Measurements from ENCODE around the gene DHRSX. TPM values are rescaled to one million over a fixed set of nuclear protein-coding genes. Genes with fewer than 3 reads are reported as not detected.
A peak's percentile ranks its signal among the peaks of the same experiment; 100 is the strongest.

The DHRSX gene
- total and polyA plus RNA-seq, 9 of the 15 experiments (the other 6 are each of a cell fraction or from before 2014, with no cell fraction given): 0.59 to 11.0 (median 6.2) TPM

GRCh38 chrX:2474280-2474962 is 26.4 kb downstream of the DHRSX start (continued):
- TF ChIP-seq JUND (IDR thresholded peaks at IDR 0.05; ENCODE audit: borderline replicate concordance, low read depth, low read length): no peak
- TF ChIP-seq JUND (tag; IDR thresholded peaks at IDR 0.05; ENCODE audit: borderline replicate concordance, low read depth, low read length): peak; percentile 9; the same call in 1 of the 3 replicates
- TF ChIP-seq CBX1 (IDR thresholded peaks at IDR 0.05; ENCODE audit: low read depth): 0 out of 2 replicates have a peak, but pooled peaks have one; percentile 12
- TF ChIP-seq KLF13 (tag; IDR thresholded peaks at IDR 0.05; ENCODE audit: borderline replicate concordance, low read depth): peak; percentile 62; the same call in 1 of the 2 replicates
- TF ChIP-seq LCOR (CRISPR knock-in tag; IDR thresholded peaks at IDR 0.05): peak; percentile 60; the same call in 1 of the 2 replicates
- TF ChIP-seq TFAP4 (CRISPR knock-in tag; IDR thresholded peaks at IDR 0.05; ENCODE audit: borderline replicate concordance): peak; percentile 66
- TF ChIP-seq NCOA2 (IDR thresholded peaks at IDR 0.05; ENCODE audit: partially characterized antibody in 2 of 2): peak in 1 of 2 experiments; percentile 100
- no peak for TF ChIP-seq HSF4 (CRISPR knock-in tag; IDR thresholded peaks at IDR 0.05; ENCODE audit: borderline replicate concordance)
- peak; percentile 93 for TF ChIP-seq FOXM1 (IDR thresholded peaks at IDR 0.05; ENCODE audit: low read depth)
- no peak for TF ChIP-seq FOXM1 (CRISPR knock-in tag; IDR thresholded peaks at IDR 0.05; ENCODE audit: low read depth)
- TF ChIP-seq PHF8 (IDR thresholded peaks at IDR 0.05; ENCODE audit: borderline replicate concordance, low read length): peak; percentile 23; the same call in 1 of the 2 replicates
- TF ChIP-seq ZNF57 (CRISPR knock-in tag; IDR thresholded peaks at IDR 0.05): no peak
- no peak for TF ChIP-seq ZNF79 (CRISPR knock-in tag; IDR thresholded peaks at IDR 0.05; ENCODE audit: low read depth)
- TF ChIP-seq EP400 (IDR thresholded peaks at IDR 0.05): peak; percentile 82
- TF ChIP-seq ARNT (IDR thresholded peaks at IDR 0.05): peak in 1 of 2 experiments; percentile 57; a peak in 1 of 4 replicates
- TF ChIP-seq CREB1 (IDR thresholded peaks at IDR 0.05): no peak; the same call in 1 of the 2 replicates
- TF ChIP-seq CREB1 (CRISPR knock-in tag; IDR thresholded peaks at IDR 0.05): peak; percentile 83
- no peak for TF ChIP-seq SMARCC2 (IDR thresholded peaks at IDR 0.05; ENCODE audit: low read depth)
- peak; percentile 46; the same call in 1 of the 2 replicates for TF ChIP-seq ATF1 (CRISPR knock-in tag; IDR thresholded peaks at IDR 0.05)
- peak; percentile 62 for TF ChIP-seq ATF1 (tag; IDR thresholded peaks at IDR 0.05)
- TF ChIP-seq NFIC (IDR thresholded peaks at IDR 0.05): peak; percentile 61
- TF ChIP-seq ZNF232 (CRISPR knock-in tag; IDR thresholded peaks at IDR 0.05): peak; percentile 13; the same call in 1 of the 2 replicates
- peak; percentile 52 for TF ChIP-seq E2F8 (IDR thresholded peaks at IDR 0.05; ENCODE audit: low read depth, partially characterized antibody)
- TF ChIP-seq YY1 (IDR thresholded peaks at IDR 0.05; ENCODE audit: borderline replicate concordance in 1 of 3, control insufficient read depth in 1 of 3, extremely low read depth in 1 of 3, insufficient read depth in 3 of 3, insufficient read length in 1 of 3, insufficient replicate concordance in 2 of 3, low read depth in 1 of 3, low read length in 2 of 3): peak in 2 of 3 experiments; percentile 25 to 33
